GM12878 (cell line): ENCODE data around the gene ITGA3.

Experiments
- CEBPB ChIP-seq, 2 experiments: fragments of 150-350 bp in 1 of 2; IDR thresholded peaks; 2 replicates each; pipeline ENCODE4 v1.6.1; 2012 to 2014; ENCODE audit warnings: low read depth in 2 of 2, low read length in 2 of 2, borderline replicate concordance in 1 of 2, inconsistent platforms in 1 of 2
- CREB1 ChIP-seq: IDR thresholded peaks from 2 replicates; pipeline ENCODE4 v1.6.1; 2012; ENCODE audit warnings: low read depth, mild to moderate bottlenecking, inconsistent platforms
- EP300 ChIP-seq, 2 experiments: fragments of 150-350 bp in 1 of 2; IDR thresholded peaks; 2 replicates each; pipeline ENCODE4 v1.6.1; 2011 to 2012; ENCODE audit warnings: low read depth in 2 of 2, low read length in 2 of 2, borderline replicate concordance in 1 of 2, improper control_type of control experiment in 1 of 2, inconsistent platforms in 1 of 2; ENCODE audit not compliant: control insufficient read depth in 1 of 2
- POLR2A ChIP-seq: IDR thresholded peaks from 2 replicates; pipeline ENCODE4 v1.6.1; 2011; ENCODE audit warnings: low read depth, mild to moderate bottlenecking, low read length
- POLR2AphosphoS5 ChIP-seq: IDR thresholded peaks from 2 replicates; pipeline ENCODE4 v1.6.1; 2011; ENCODE audit warnings: mild to moderate bottlenecking, low read length, inconsistent platforms
- RCOR1 ChIP-seq: conservative IDR thresholded peaks from 2 replicates; pipeline ENCODE4 v1.6.1; 2012; ENCODE audit warnings: low read depth, low read length, improper control_type of control experiment
- SP1 ChIP-seq: IDR thresholded peaks from one replicate; pipeline ENCODE4 v1.6.1; 2011; ENCODE audit warnings: low read depth, low read length
- SUZ12 ChIP-seq: fragments of 200-600 bp; sonication (generic); IDR thresholded peaks from one replicate; pipeline ENCODE4 v1.6.1; 2018; ENCODE audit warnings: antibody characterized with exemption, mild to moderate bottlenecking; ENCODE audit not compliant: unreplicated experiment
- TF ChIP-seq, protein P1 (sequence below): IDR thresholded peaks from 2 replicates; pipeline ENCODE4 v1.6.1; 2012; ENCODE audit warnings: low read depth, low read length, improper control_type of control experiment
- TF ChIP-seq, protein P2 (sequence below): IDR thresholded peaks from 2 replicates; pipeline ENCODE4 v1.6.1; 2012; ENCODE audit warnings: low read depth, low read length, improper control_type of control experiment
- TF ChIP-seq, protein P3 (sequence below): fragments of 450-650 bp; IDR thresholded peaks from 2 replicates; pipeline ENCODE4 v1.6.1; 2016; ENCODE audit warnings: mild to moderate bottlenecking
- TF ChIP-seq, protein P4 (sequence below): IDR thresholded peaks from 2 replicates; pipeline ENCODE4 v1.6.1; 2012; ENCODE audit warnings: mild to moderate bottlenecking, low read depth, low read length

DNA sequence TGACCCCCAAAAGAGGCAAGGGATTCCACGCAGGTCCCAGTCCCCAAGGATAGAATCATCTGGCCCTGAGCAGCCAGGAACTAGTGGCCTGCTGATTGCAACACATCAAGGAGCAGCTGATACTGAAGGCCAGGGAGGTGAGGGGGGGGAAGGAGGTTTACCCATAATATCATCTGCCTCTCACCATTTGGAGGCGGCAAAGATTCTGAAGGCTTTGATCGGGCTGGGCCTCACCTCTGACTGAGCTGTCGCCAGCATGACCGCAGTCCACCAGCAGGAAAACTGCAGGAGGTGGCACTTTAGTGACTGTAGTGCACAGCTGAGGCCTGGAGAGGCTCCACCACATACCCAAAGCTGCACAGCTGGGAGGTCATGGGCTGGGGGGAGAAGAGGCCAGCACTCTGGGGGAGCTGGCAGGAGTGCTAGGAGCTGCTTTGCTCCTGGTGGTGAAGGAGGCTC lies 20.5 kb upstream of the ITGA3 start:
- TF ChIP-seq, protein P1, sequence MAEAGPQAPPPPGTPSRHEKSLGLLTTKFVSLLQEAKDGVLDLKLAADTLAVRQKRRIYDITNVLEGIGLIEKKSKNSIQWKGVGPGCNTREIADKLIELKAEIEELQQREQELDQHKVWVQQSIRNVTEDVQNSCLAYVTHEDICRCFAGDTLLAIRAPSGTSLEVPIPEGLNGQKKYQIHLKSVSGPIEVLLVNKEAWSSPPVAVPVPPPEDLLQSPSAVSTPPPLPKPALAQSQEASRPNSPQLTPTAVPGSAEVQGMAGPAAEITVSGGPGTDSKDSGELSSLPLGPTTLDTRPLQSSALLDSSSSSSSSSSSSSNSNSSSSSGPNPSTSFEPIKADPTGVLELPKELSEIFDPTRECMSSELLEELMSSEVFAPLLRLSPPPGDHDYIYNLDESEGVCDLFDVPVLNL: no peak
- TF ChIP-seq CREB1 (no peak), POLR2AphosphoS5 (no peak), EP300 (IDR thresholded peaks at IDR 0.05; ENCODE audit: borderline replicate concordance in 1 of 2, control insufficient read depth in 1 of 2, low read depth in 2 of 2, low read length in 2 of 2) (no peak), RCOR1 (no peak), SP1 (no peak), POLR2A (no peak), SUZ12 (no peak), CEBPB (IDR thresholded peaks at IDR 0.05; ENCODE audit: borderline replicate concordance in 1 of 2, low read depth in 2 of 2, low read length in 2 of 2) (no peak)
- TF ChIP-seq, protein P2, sequence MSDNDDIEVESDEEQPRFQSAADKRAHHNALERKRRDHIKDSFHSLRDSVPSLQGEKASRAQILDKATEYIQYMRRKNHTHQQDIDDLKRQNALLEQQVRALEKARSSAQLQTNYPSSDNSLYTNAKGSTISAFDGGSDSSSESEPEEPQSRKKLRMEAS: no peak
- TF ChIP-seq, protein P3, sequence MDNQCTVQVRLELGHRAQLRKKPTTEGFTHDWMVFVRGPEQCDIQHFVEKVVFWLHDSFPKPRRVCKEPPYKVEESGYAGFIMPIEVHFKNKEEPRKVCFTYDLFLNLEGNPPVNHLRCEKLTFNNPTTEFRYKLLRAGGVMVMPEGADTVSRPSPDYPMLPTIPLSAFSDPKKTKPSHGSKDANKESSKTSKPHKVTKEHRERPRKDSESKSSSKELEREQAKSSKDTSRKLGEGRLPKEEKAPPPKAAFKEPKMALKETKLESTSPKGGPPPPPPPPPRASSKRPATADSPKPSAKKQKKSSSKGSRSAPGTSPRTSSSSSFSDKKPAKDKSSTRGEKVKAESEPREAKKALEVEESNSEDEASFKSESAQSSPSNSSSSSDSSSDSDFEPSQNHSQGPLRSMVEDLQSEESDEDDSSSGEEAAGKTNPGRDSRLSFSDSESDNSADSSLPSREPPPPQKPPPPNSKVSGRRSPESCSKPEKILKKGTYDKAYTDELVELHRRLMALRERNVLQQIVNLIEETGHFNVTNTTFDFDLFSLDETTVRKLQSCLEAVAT: no peak
- TF ChIP-seq, protein P4, sequence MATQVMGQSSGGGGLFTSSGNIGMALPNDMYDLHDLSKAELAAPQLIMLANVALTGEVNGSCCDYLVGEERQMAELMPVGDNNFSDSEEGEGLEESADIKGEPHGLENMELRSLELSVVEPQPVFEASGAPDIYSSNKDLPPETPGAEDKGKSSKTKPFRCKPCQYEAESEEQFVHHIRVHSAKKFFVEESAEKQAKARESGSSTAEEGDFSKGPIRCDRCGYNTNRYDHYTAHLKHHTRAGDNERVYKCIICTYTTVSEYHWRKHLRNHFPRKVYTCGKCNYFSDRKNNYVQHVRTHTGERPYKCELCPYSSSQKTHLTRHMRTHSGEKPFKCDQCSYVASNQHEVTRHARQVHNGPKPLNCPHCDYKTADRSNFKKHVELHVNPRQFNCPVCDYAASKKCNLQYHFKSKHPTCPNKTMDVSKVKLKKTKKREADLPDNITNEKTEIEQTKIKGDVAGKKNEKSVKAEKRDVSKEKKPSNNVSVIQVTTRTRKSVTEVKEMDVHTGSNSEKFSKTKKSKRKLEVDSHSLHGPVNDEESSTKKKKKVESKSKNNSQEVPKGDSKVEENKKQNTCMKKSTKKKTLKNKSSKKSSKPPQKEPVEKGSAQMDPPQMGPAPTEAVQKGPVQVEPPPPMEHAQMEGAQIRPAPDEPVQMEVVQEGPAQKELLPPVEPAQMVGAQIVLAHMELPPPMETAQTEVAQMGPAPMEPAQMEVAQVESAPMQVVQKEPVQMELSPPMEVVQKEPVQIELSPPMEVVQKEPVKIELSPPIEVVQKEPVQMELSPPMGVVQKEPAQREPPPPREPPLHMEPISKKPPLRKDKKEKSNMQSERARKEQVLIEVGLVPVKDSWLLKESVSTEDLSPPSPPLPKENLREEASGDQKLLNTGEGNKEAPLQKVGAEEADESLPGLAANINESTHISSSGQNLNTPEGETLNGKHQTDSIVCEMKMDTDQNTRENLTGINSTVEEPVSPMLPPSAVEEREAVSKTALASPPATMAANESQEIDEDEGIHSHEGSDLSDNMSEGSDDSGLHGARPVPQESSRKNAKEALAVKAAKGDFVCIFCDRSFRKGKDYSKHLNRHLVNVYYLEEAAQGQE: no peak
